ENCODE data around the gene EBNA1BP2. TPM values are rescaled to one million over a fixed set of nuclear protein-coding genes. Genes with fewer than 3 reads are reported as not detected.
"Not testable (repeated sequence)": the region's sequence is repeated elsewhere in the genome, so short reads cannot be mapped to it uniquely, and the experiment has no call there.

Gene EBNA1BP2, protein sequence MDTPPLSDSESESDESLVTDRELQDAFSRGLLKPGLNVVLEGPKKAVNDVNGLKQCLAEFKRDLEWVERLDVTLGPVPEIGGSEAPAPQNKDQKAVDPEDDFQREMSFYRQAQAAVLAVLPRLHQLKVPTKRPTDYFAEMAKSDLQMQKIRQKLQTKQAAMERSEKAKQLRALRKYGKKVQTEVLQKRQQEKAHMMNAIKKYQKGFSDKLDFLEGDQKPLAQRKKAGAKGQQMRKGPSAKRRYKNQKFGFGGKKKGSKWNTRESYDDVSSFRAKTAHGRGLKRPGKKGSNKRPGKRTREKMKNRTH
- polyA plus RNA-seq = 10 to 100 TPM; 30.2 to 72.8 TPM

DNA sequence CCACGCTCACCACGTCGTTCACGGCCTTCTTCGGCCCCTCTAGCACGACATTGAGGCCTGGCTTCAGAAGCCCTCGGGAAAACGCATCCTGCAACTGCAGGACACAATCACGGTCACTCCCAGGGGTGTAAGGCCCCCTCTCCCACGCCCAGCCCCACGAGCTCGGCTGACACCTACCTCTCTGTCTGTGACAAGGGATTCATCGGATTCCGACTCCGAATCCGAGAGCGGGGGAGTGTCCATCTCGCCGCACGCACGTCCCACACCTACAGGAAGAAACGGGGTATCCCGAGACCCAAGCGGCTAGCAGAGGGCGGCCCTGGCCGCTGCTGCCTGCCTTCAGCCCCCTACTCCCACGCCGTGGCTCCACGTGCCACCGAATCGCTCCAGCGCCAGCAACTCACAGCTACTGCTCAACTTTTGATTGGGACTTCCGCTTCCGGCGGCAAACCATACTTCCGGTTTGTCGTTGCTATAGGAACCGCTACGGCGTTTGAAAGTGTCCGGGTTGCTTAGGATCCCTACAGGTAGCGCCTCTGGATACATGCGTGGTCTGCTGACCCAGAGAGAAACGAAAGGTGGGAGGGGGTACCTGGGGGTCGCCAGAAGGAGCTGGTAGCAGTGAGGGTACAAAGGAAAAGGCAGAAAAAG lies at the start of gene EBNA1BP2, which contains the start of gene CFAP57:
Gene EBNA1BP2, minus strand, starts transcription at position 415 of the 651 bp plus-strand sequence. Its CDS starts 172 bp downstream, at position 243.
Gene CFAP57, plus strand, starts transcription at position 455 of the 651 bp plus-strand sequence. CDS start 424 bp downstream, outside the sequence.
- Histone ChIP-seq H3K27me3 (ENCODE audit: control insufficient read depth in 1 of 2, insufficient read depth in 2 of 2, low read length in 2 of 2) (no peaks in the 10 kb centered on the region), H3K27ac (ENCODE audit: low read depth in 2 of 2, low read length in 1 of 2) (peak within 1 kb of the TSS in 1 of 2 donors; percentile 73), H3K9me3 (ENCODE audit: control insufficient read depth in 2 of 2, insufficient read depth in 1 of 2, low read depth in 1 of 2, low read length in 1 of 2) (no peaks in the 10 kb centered on the region), H3K36me3 (ENCODE audit: control insufficient read depth in 2 of 2, insufficient read depth in 2 of 2, low read length in 1 of 2) (peaks cover 4 to 7% of the 10 kb centered on the region in 2 donors), H3K4me1 (ENCODE audit: control insufficient read depth in 2 of 2, insufficient read depth in 2 of 2, low read length in 1 of 2) (peaks cover 0 to 7% of the 10 kb centered on the region in 2 donors), H3K4me3 (ENCODE audit: low read depth in 1 of 2, low read length in 2 of 2) (peak within 1 kb of the TSS; percentile 83 to 95)
- WGBS, 2 donors = 0% methylated on average over 45 of the region's 45 CpGs

DNA sequence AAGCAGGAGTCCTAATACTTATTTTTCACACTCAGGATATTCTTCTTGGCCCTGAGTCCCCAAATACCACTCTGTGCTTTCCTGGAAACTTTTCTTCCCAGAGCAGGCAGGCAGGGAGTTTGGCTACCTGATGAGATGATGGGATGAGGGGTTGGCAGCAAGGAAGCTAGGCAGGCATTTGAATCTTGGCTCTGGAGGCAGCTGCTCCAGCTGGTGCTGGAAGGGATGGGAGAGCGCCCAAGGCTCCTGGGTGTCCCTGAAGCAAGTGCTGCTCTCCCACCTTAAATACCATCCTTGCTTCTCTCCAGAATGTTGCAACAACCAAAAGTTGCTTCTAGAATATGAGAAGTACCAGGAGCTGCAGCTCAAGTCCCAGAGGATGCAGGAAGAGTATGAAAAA lies 49.7 kb upstream of the EBNA1BP2 start:
- H3K27me3 ChIP-seq (ENCODE audit: control insufficient read depth in 1 of 2, insufficient read depth in 2 of 2, low read length in 2 of 2) = no peaks in the 10 kb centered on the region
- no peaks in the 10 kb centered on the region for H3K4me1 ChIP-seq (ENCODE audit: control insufficient read depth in 2 of 2, insufficient read depth in 2 of 2, low read length in 1 of 2)
- H3K4me3 ChIP-seq (ENCODE audit: low read depth in 1 of 2, low read length in 2 of 2) = no peak overlapping the region
- H3K36me3 ChIP-seq (ENCODE audit: control insufficient read depth in 2 of 2, insufficient read depth in 2 of 2, low read length in 1 of 2) = no peaks in the 10 kb centered on the region
- WGBS, 2 donors = 91 to 100% methylated on average over 1 of the region's 1 CpG
- no peaks in the 10 kb centered on the region for H3K9me3 ChIP-seq (ENCODE audit: control insufficient read depth in 2 of 2, insufficient read depth in 1 of 2, low read depth in 1 of 2, low read length in 1 of 2)
- H3K27ac ChIP-seq (ENCODE audit: low read depth in 2 of 2, low read length in 1 of 2) = no peak overlapping the region

DNA sequence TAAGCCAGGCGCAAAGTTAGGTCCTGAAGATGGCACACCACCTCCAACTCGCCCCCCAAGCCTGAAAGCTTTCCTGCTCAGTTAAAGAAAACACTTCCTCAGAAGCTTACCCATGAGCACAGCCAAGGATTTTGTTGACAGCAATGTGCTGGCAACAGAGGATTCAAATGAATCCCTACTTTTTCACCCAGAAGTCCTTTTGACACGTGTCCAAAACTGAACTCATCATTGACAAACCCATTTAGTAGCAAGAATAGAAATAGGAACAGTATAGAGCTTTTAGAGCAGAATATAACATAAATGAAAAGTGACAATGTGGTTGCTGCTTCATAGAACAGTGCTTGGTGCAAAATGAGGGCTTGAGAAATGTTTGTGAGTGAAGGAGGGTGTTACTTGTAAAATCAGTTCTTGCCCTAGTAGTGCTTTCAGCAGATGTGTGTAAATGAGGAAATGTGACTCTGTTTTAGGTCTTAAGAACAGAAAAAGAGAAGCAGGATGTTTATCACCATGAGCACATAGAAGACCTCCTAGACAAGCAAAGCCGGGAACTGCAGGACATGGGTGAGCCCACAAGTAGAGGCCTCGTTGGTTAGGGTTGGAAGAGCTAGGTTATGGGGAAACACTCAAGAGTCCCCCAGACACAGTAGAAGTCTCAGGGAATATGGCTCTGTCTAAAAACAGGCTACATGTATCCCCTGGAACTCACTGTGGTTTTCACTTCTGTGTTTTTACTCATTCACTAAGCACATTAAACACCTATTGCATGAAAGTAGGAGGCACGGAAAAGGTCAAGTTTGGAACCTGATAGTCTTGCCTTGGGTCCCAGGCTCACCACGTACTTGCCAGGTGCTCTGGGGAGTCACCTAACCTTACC lies 49.1 kb upstream of the EBNA1BP2 start:
- Histone ChIP-seq H3K9me3 (ENCODE audit: control insufficient read depth in 2 of 2, insufficient read depth in 1 of 2, low read depth in 1 of 2, low read length in 1 of 2) (no peaks in the 10 kb centered on the region), H3K27ac (ENCODE audit: low read depth in 2 of 2, low read length in 1 of 2) (no peak overlapping the region), H3K36me3 (ENCODE audit: control insufficient read depth in 2 of 2, insufficient read depth in 2 of 2, low read length in 1 of 2) (no peaks in the 10 kb centered on the region), H3K27me3 (ENCODE audit: control insufficient read depth in 1 of 2, insufficient read depth in 2 of 2, low read length in 2 of 2) (no peaks in the 10 kb centered on the region), H3K4me3 (ENCODE audit: low read depth in 1 of 2, low read length in 2 of 2) (no peak overlapping the region), H3K4me1 (ENCODE audit: control insufficient read depth in 2 of 2, insufficient read depth in 2 of 2, low read length in 1 of 2) (no peaks in the 10 kb centered on the region)
- 66 to 70% methylated on average over 7 of the region's 7 CpGs for WGBS, 2 donors

DNA sequence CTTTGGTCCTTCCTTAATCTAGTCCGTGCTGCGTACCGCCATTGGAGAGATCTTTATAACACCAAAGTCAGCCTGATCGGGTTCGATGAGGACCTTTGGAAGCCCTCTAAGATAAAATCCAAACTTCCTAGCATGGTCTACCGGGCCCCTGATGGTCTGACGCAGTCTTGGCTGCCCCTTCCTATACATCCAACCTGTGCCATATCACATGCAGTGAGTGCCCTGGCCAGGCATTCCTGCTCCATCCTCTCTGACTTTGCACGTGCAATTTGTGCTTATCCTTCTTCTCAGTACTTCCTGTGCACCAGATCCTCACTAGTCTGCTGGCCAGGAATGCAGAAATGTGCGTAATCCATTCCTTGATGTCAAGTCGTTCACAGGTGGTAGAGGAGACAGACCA lies 45.7 kb upstream of the EBNA1BP2 start:
- Histone ChIP-seq H3K9me3 (ENCODE audit: control insufficient read depth in 2 of 2, insufficient read depth in 1 of 2, low read depth in 1 of 2, low read length in 1 of 2) (no peaks in the 10 kb centered on the region), H3K36me3 (ENCODE audit: control insufficient read depth in 2 of 2, insufficient read depth in 2 of 2, low read length in 1 of 2) (no peaks in the 10 kb centered on the region), H3K27me3 (ENCODE audit: control insufficient read depth in 1 of 2, insufficient read depth in 2 of 2, low read length in 2 of 2) (no peaks in the 10 kb centered on the region), H3K4me3 (ENCODE audit: low read depth in 1 of 2, low read length in 2 of 2) (no peak overlapping the region), H3K27ac (ENCODE audit: low read depth in 2 of 2, low read length in 1 of 2) (no peak overlapping the region), H3K4me1 (ENCODE audit: control insufficient read depth in 2 of 2, insufficient read depth in 2 of 2, low read length in 1 of 2) (no peaks in the 10 kb centered on the region)
- 88 to 89% methylated on average over 10 of the region's 10 CpGs for WGBS, 2 donors

DNA sequence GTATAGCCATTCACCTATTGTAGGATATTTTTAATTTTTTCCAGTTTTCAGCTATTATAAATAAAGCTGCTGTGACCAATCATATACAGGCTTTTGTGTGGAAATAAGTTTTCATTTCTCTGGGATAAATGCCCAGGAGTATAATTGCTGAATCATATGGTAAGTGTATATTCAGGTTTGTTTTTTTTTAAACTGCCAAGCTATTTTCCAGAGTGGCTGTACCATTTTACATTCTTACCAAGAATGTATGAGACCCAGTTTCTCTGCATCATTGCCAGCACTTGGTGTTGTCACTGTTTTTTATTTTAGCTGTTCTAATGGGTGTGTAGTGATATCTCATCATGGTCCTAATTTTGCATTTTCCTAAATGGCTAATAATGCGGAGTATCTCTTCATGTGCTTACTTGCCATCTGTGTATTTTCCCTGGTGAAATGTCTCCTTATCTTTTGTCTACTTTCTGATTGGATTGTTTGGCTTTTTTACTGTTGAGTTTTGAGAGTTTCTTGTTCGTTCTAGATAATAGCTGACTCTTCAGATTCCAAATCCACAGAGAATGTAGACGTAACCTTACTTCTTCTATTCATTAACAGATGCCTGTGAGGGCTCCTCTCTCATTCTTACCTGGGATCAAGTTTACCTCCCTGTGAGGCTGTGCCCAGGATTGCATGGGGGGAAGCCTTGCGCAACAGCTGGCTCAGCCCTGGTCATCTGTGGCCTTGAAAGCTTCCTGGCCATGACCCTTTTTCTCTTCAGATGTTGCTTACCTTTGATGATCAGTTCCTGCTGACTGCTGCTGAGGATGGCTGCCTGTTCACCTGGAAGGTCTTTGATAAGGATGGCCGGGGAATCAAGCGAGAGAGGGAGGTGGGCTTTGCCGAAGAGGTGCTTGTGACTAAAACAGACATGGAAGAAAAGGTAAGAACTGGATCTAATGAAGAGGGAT lies 42.7 kb upstream of the EBNA1BP2 start:
- no peaks in the 10 kb centered on the region for H3K4me1 ChIP-seq (ENCODE audit: control insufficient read depth in 2 of 2, insufficient read depth in 2 of 2, low read length in 1 of 2)
- no peak overlapping the region for H3K4me3 ChIP-seq (ENCODE audit: low read depth in 1 of 2, low read length in 2 of 2)
- no peaks in the 10 kb centered on the region for H3K36me3 ChIP-seq (ENCODE audit: control insufficient read depth in 2 of 2, insufficient read depth in 2 of 2, low read length in 1 of 2)
- no peak overlapping the region for H3K27ac ChIP-seq (ENCODE audit: low read depth in 2 of 2, low read length in 1 of 2)
- H3K27me3 ChIP-seq (ENCODE audit: control insufficient read depth in 1 of 2, insufficient read depth in 2 of 2, low read length in 2 of 2) = no peaks in the 10 kb centered on the region
- 65 to 71% methylated on average over 7 of the region's 7 CpGs for WGBS, 2 donors
- no peaks in the 10 kb centered on the region for H3K9me3 ChIP-seq (ENCODE audit: control insufficient read depth in 2 of 2, insufficient read depth in 1 of 2, low read depth in 1 of 2, low read length in 1 of 2)

DNA sequence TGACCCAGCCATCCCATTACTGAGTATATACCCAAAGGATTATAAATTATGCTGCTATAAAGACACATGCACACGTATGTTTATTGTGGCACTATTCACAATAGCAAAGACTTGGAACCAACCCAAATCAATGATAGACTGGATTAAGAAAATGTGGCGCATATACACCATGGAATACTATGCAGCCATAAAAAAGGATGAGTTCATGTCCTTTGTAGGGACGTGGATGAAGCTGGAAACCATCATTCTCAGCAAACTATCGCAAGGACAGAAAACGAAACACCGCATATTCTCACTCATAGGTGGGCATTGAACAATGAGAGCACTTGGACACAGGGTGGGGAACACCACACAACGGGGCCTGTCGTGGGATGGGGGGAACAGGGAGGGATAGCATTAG lies 36.2 kb upstream of the EBNA1BP2 start:
- not testable (repeated sequence) for H3K27me3 ChIP-seq (ENCODE audit: control insufficient read depth in 1 of 2, insufficient read depth in 2 of 2, low read length in 2 of 2); H3K4me1 ChIP-seq (ENCODE audit: control insufficient read depth in 2 of 2, insufficient read depth in 2 of 2, low read length in 1 of 2); H3K9me3 ChIP-seq (ENCODE audit: control insufficient read depth in 2 of 2, insufficient read depth in 1 of 2, low read depth in 1 of 2, low read length in 1 of 2); H3K27ac ChIP-seq (ENCODE audit: low read depth in 2 of 2, low read length in 1 of 2); H3K36me3 ChIP-seq (ENCODE audit: control insufficient read depth in 2 of 2, insufficient read depth in 2 of 2, low read length in 1 of 2); H3K4me3 ChIP-seq (ENCODE audit: low read depth in 1 of 2, low read length in 2 of 2)
- 96 to 97% methylated on average over 8 of the region's 8 CpGs for WGBS, 2 donors

DNA sequence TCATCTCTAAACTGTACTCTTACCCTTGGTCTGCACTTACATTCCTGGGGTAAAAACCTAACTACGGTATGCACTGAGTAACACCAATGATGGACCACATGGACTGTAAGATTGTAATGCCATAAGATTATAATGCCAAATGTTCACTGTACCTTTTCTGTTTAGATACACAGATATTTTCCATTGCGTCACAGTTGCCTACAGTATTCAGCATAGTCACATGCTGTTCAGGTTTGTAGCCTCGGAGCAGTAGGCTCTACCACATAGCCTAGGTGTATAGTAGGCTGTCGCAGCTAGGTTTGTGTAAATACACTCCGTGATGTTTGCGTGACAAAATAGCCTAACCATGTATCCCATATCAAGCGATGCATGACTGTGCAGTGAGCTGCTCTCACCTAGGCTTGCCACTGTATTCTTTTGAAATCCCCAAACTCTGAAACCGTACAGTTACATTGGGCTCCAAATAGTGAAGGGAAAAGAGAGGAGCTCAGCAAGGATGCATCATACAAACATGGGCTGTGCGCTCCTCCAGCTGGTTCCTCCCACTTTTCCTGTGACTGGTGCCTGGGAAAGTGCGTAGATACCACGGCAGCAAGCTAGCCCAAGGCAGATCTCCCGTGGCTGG lies 35.3 kb upstream of the EBNA1BP2 start:
- Histone ChIP-seq H3K4me1 (ENCODE audit: control insufficient read depth in 2 of 2, insufficient read depth in 2 of 2, low read length in 1 of 2) (peaks cover 0 to 5% of the 10 kb centered on the region in 2 donors), H3K27me3 (ENCODE audit: control insufficient read depth in 1 of 2, insufficient read depth in 2 of 2, low read length in 2 of 2) (no peaks in the 10 kb centered on the region), H3K27ac (ENCODE audit: low read depth in 2 of 2, low read length in 1 of 2) (no peak overlapping the region), H3K36me3 (ENCODE audit: control insufficient read depth in 2 of 2, insufficient read depth in 2 of 2, low read length in 1 of 2) (no peaks in the 10 kb centered on the region), H3K9me3 (ENCODE audit: control insufficient read depth in 2 of 2, insufficient read depth in 1 of 2, low read depth in 1 of 2, low read length in 1 of 2) (no peaks in the 10 kb centered on the region), H3K4me3 (ENCODE audit: low read depth in 1 of 2, low read length in 2 of 2) (no peak overlapping the region)
- WGBS, 2 donors = 80 to 87% methylated on average over 12 of the region's 12 CpGs

DNA sequence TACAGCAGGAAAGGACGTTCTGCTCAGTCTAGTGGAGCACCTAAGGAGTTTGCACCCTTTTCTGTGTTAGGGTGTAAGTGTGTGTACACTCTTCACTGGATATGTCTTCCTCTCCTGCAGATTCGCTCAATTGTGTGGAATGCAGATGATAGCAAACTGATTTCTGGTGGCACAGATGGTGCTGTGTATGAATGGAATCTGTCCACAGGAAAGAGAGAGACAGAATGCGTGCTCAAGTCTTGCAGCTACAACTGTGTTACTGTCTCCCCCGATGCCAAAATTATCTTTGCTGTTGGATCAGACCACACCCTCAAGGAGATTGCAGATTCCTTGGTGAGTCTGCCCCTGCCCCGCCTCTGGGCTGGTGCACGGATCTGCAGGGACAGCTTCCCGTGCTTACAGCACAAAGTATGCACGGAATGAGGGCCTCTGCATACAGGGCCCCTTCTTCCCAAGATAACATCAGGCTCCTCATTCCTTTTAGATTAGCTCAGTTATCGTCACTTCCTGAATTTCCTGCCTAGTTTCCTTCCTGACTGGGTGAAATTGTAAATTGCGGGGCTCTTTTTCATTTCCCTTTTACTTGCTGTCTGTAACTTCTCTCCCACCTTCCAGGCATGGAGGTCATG lies 34.6 kb upstream of the EBNA1BP2 start:
- no peaks in the 10 kb centered on the region for H3K9me3 ChIP-seq (ENCODE audit: control insufficient read depth in 2 of 2, insufficient read depth in 1 of 2, low read depth in 1 of 2, low read length in 1 of 2)
- no peaks in the 10 kb centered on the region for H3K36me3 ChIP-seq (ENCODE audit: control insufficient read depth in 2 of 2, insufficient read depth in 2 of 2, low read length in 1 of 2)
- H3K27ac ChIP-seq (ENCODE audit: low read depth in 2 of 2, low read length in 1 of 2) = peak overlapping the region in 1 of 2 donors; percentile 17
- H3K4me1 ChIP-seq (ENCODE audit: control insufficient read depth in 2 of 2, insufficient read depth in 2 of 2, low read length in 1 of 2) = peaks cover 0 to 5% of the 10 kb centered on the region in 2 donors
- 28 to 30% methylated on average over 10 of the region's 10 CpGs for whole genome bisulfite sequencing, 2 donors
- no peaks in the 10 kb centered on the region for H3K27me3 ChIP-seq (ENCODE audit: control insufficient read depth in 1 of 2, insufficient read depth in 2 of 2, low read length in 2 of 2)
- H3K4me3 ChIP-seq (ENCODE audit: low read depth in 1 of 2, low read length in 2 of 2) = no peak overlapping the region

Measured in esophagus (tissue), 2 donors.